ENCODE measurements around the gene C3. TPM values are rescaled to one million over a fixed set of nuclear protein-coding genes. Genes with fewer than 3 reads are reported as not detected.

The C3 gene
- total RNA-seq, 1 experiment from 2014 or later = 658 TPM

DNA sequence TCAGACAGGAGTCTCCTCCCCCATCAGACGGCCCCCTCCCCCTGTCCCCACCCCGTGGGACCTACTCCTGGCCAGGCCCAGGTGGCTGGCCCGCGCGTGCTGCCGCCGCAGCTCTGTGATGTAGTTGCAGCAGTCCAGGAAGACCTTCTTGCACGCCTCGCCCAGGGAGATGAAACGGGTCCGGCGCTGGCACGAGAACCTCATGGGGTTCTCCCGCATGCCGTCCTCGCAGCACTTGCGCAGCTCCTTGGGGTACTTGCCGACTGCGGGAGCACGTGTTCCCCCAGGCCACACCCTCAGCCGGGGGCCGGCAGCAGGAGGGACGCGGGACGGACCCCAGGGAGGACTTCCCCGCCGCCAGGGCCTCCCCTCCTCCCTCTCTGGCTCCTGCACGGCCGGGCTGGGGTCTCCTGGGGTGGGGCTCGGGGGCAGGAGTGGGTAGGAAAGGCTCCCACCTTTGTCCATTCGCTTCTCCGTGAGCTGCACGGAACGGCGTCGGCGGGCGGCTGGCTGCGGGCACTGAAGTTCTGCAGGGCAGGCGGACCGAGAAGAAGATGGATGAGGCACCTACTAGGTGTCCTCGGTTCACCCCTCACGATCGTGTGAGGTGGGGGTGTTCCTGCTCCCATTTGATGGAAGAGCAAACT lies 13.3 kb downstream of the C3 start:
- Mint-ChIP-seq H3K4me3 (ENCODE audit: low read depth, unreplicated experiment) (no peak overlapping the region), H3K4me1 (ENCODE audit: low read depth, unreplicated experiment) (no peaks in the 10 kb centered on the region), H3K9me3 (ENCODE audit: low read depth, unreplicated experiment) (no peaks in the 10 kb centered on the region), H3K27me3 (ENCODE audit: unreplicated experiment) (no peaks in the 10 kb centered on the region), H3K27ac (ENCODE audit: unreplicated experiment) (no peak overlapping the region), H3K36me3 (ENCODE audit: insufficient read depth, unreplicated experiment) (peaks cover 23% of the 10 kb centered on the region)
- DNase-seq = no peak
- BruUV-seq (replicated peaks) = no TSS peak
- intact Hi-C loops (cut with micrococcal nuclease; ENCODE audit: unreplicated experiment) = no loop called here
- no peak for TF ChIP-seq CTCF (IDR thresholded peaks at IDR 0.05; ENCODE audit: unreplicated experiment)
- CTCF ChIA-PET = no interaction called here

- BruUV-seq (replicated peaks) = no TSS peak
- TF ChIP-seq CTCF (IDR thresholded peaks at IDR 0.05; ENCODE audit: unreplicated experiment) = no peak
- Mint-ChIP-seq H3K27ac (ENCODE audit: unreplicated experiment) (no peak overlapping the region), H3K9me3 (ENCODE audit: low read depth, unreplicated experiment) (no peaks in the 10 kb centered on the region), H3K27me3 (ENCODE audit: unreplicated experiment) (no peaks in the 10 kb centered on the region), H3K4me3 (ENCODE audit: low read depth, unreplicated experiment) (no peak overlapping the region), H3K4me1 (ENCODE audit: low read depth, unreplicated experiment) (no peaks in the 10 kb centered on the region), H3K36me3 (ENCODE audit: insufficient read depth, unreplicated experiment) (peaks cover 25% of the 10 kb centered on the region)
- CTCF ChIA-PET = no interaction called here
- DNase-seq = no peak
- intact Hi-C loops (cut with micrococcal nuclease; ENCODE audit: unreplicated experiment) = no loop called here
These were observed 13.9 kb downstream of the C3 start for GRCh38 chr19:6706633-6706958.

DNA sequence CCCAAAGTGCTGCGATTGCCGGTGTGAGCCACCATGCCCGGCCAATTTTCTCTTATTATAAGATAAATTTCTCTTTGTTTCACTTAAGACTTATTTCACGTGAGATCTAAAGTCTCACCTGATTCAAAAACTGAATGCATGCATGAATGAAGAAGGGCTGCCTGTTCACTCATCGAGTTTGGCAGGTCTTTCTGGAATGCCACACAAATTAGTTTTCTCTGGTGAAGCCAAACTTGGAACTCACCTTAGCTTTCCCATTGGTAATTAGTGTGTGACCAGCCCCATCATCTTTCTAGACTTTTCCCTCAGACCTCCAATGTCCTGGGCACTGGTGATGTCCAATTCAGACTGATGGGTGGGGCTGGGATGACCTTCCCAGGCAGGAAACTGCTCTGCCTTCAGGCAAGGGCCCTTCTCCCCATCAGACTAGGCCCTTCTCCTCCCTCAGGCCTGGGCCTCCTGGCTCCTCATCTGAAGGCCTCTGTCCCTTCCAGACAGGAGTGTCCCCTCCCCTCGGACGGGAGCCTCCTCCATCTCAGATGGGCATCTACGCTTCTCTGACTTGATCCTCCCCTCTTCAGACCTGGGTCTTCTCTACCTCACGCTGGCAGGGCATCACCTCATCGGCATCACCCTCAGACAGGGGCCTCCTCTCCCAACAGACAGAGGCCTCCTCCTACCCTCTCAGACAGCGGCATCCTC lies 14.4 kb downstream of the C3 start:
- no peaks in the 10 kb centered on the region for H3K9me3 Mint-ChIP-seq (ENCODE audit: low read depth, unreplicated experiment)
- DNase-seq = no peak
- H3K27ac Mint-ChIP-seq (ENCODE audit: unreplicated experiment) = no peak overlapping the region
- BruUV-seq (replicated peaks) = no TSS peak
- peaks cover 28% of the 10 kb centered on the region for H3K36me3 Mint-ChIP-seq (ENCODE audit: insufficient read depth, unreplicated experiment)
- no peaks in the 10 kb centered on the region for H3K27me3 Mint-ChIP-seq (ENCODE audit: unreplicated experiment)
- TF ChIP-seq CTCF (IDR thresholded peaks at IDR 0.05; ENCODE audit: unreplicated experiment) = no peak
- CTCF ChIA-PET = no interaction called here
- no peak overlapping the region for H3K4me3 Mint-ChIP-seq (ENCODE audit: low read depth, unreplicated experiment)
- intact Hi-C loops (cut with micrococcal nuclease; ENCODE audit: unreplicated experiment) = no loop called here
- no peaks in the 10 kb centered on the region for H3K4me1 Mint-ChIP-seq (ENCODE audit: low read depth, unreplicated experiment)

DNA sequence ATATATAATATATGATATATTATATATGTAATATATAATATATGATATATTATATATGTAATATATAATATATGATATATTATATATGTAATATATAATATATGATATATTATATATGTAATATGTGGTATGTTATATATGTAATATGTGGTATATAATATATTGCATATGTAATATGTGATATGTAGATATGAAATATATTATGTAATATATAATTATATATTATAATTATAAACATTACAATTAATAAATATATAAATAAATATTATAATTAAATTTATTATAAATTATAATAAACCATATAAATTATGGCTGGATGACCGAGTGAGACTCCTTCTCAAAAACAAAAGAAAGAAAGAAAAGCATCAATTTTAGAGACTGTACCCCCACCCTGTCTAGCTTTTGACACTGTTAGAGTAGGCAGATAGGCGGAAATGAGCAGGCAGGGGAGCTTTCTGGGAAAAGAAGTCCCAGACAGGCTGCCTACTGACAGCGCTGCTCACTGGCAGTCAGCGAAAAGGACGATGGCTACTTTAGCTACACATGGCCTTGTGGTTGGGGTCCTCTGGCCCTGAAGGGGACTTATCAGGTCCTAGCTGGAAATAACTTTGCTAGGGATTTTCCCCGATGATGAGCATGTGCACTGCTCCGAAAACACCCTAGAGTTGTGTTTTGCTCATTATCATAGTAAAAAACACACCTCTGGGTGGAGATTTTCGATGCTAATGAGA lies 19.7 kb downstream of the C3 start:
- intact Hi-C loops (cut with micrococcal nuclease; ENCODE audit: unreplicated experiment) = no loop called here
- Mint-ChIP-seq H3K27me3 (ENCODE audit: unreplicated experiment) (no peaks in the 10 kb centered on the region), H3K27ac (ENCODE audit: unreplicated experiment) (no peak overlapping the region), H3K36me3 (ENCODE audit: insufficient read depth, unreplicated experiment) (peaks cover 19% of the 10 kb centered on the region), H3K4me1 (ENCODE audit: low read depth, unreplicated experiment) (no peaks in the 10 kb centered on the region), H3K9me3 (ENCODE audit: low read depth, unreplicated experiment) (no peaks in the 10 kb centered on the region), H3K4me3 (ENCODE audit: low read depth, unreplicated experiment) (no peak overlapping the region)
- CTCF ChIA-PET = no interaction called here
- TF ChIP-seq CTCF (IDR thresholded peaks at IDR 0.05; ENCODE audit: unreplicated experiment) = no peak
- no peak for DNase-seq
- no TSS peak for BruUV-seq (replicated peaks)
